ENCODE results near the gene NEK6.

- no peak for TF ChIP-seq POLR2A (IDR thresholded peaks at IDR 0.05; ENCODE audit: low read length)
- no peak for TF ChIP-seq GATA1 (IDR thresholded peaks at IDR 0.05; ENCODE audit: low read depth, low read length)
Observed at GRCh38 chr9:124349267-124349666, 91.5 kb downstream of the NEK6 start.
